ENCODE measurements around the gene SPACA5. TPM values are rescaled to one million over a fixed set of nuclear protein-coding genes. Genes with fewer than 3 reads are reported as not detected.
A peak's percentile ranks its signal among the peaks of the same experiment; 100 is the strongest.

The SPACA5 gene
- total and polyA plus RNA-seq, 9 of the 15 experiments (the other 6 are each of a cell fraction or from before 2014, with no cell fraction given): not detected

- Histone ChIP-seq H3K4me1 (replicated peaks in 1 of 2; ENCODE audit: control insufficient read depth in 2 of 2, insufficient read depth in 2 of 2, low read length in 2 of 2) (peaks cover 2 to 7% of the 10 kb centered on the region in 2 experiments; a peak in 3 of 5 replicates), H3K9me3 (replicated peaks; ENCODE audit: control insufficient read depth, insufficient read depth, low read depth, low read length) (no peaks in the 10 kb centered on the region), H3K9me1 (ENCODE audit: control insufficient read depth, insufficient read depth, low read length) (no peaks in the 10 kb centered on the region), H3K27me3 (ENCODE audit: control insufficient read depth in 2 of 2, insufficient read depth in 2 of 2, low read length in 2 of 2) (no peaks in the 10 kb centered on the region), H3K9ac (ENCODE audit: insufficient read depth in 1 of 2, low read depth in 2 of 2, low read length in 2 of 2) (no peak overlapping the region), H3K79me2 (ENCODE audit: control insufficient read depth, insufficient read depth, low read length) (peaks cover 14% of the 10 kb centered on the region), H3K36me3 (ENCODE audit: control insufficient read depth, insufficient read depth, low read length) (no peaks in the 10 kb centered on the region; the same call in 2 of the 3 replicates), H3K4me3 (no peak overlapping the region), H4K20me1 (replicated peaks; ENCODE audit: control insufficient read depth, insufficient read depth, low read length) (no peaks in the 10 kb centered on the region), H3K27ac (ENCODE audit: extremely low read depth, low read depth, low read length) (no peak overlapping the region), H2AFZ (ENCODE audit: low read depth, low read length) (no peak overlapping the region), H3K4me2 (ENCODE audit: insufficient read depth, low read length) (peak overlapping the region; percentile 33)
- BruUV-seq (replicated peaks): no TSS peak
- ChIA-PET POLR2A (no interaction called here), CTCF (ENCODE audit: low intra/inter-chr PET ratio) (no interaction called here)
- 31% methylated on average over 3 of the region's 3 CpGs for WGBS (ENCODE audit: insufficient coverage, low coverage, missing lambda C conversion rate)
- in situ Hi-C loops (cut with MboI): no loop called here
- intact Hi-C loops (cut with micrococcal nuclease): no loop called here
- TF ChIP-seq RBM39 (optimal IDR thresholded peaks at IDR 0.05; ENCODE audit: low read depth, low read length) (no peak), ZKSCAN1 (IDR thresholded peaks at IDR 0.05; ENCODE audit: low read depth, low read length) (no peak), FUS (optimal IDR thresholded peaks at IDR 0.05; ENCODE audit: low read depth, low read length) (no peak), TAF1 (IDR thresholded peaks at IDR 0.05; ENCODE audit: control insufficient read depth, extremely low read depth, insufficient read depth, low read length, severe bottlenecking) (no peak), ARID3A (IDR thresholded peaks at IDR 0.05; ENCODE audit: borderline replicate concordance, low read depth, low read length) (no peak), TSHZ1 (CRISPR knock-in tag; IDR thresholded peaks at IDR 0.05) (no peak), CBFA2T3 (IDR thresholded peaks at IDR 0.05) (no peak), CHD2 (IDR thresholded peaks at IDR 0.05; ENCODE audit: low read depth, low read length) (no peak)
- ATAC-seq: no peak
- DNase-seq (ENCODE audit: extremely low read depth in 1 of 4, low spot score in 3 of 4): no peak
- no peak for FAIRE-seq
These were observed 4.5 kb upstream of the SPACA5 start for GRCh38 chrX:48002319-48002718.

Measured in K562 (cell line).